H1 (cell line): ENCODE measurements around the gene MYBPC2. TPM values are rescaled to one million over a fixed set of nuclear protein-coding genes. Genes with fewer than 3 reads are reported as not detected.

Experiments used
- CTCF ChIA-PET: fragments of 300-600 bp; sonication (Branson Sonifier 250); formaldehyde crosslinking; loops from one replicate; lab custom pipeline; 2021; ENCODE audit not compliant: partially characterized antibody; lab: Charles Lee
- POLR2A ChIA-PET: fragments of 300-600 bp; sonication (Branson Sonifier 250); formaldehyde crosslinking; loops from one replicate; lab custom pipeline; 2021; ENCODE audit warnings: inconsistent platforms; ENCODE audit not compliant: partially characterized antibody; lab: Charles Lee
- DNase-seq, 2 experiments: peaks; one replicate each; pipeline versions ENCODE4 v3.0.0 to v3.0.0-alpha.2; 2010 to 2022; ENCODE audit warnings: low spot score in 2 of 2, low read depth in 1 of 2, mixed read lengths in 1 of 2
- FAIRE-seq: peaks from 2 replicates; lab custom pipeline; 2011; peaks lifted over from hg19 to GRCh38; lab: Jason Lieb, UNC
- H2AFZ ChIP-seq: 2 replicates; pipeline ENCODE4 v1.8.1; 2012; ENCODE audit warnings: low read length, inconsistent platforms
- H2AK5ac ChIP-seq: 2 replicates; pipeline ENCODE4 v1.6.1; 2013; ENCODE audit warnings: low read depth, low read length
- H2BK120ac ChIP-seq: replicated peaks from 2 replicates; pipeline ENCODE3; 2013; ENCODE audit warnings: low read depth, low read length, inconsistent platforms
- H2BK12ac ChIP-seq: 2 replicates; pipeline ENCODE4 v1.6.1; 2013; ENCODE audit warnings: low read depth, low read length
- H2BK15ac ChIP-seq: 2 replicates; pipeline ENCODE4 v1.6.1; 2013; ENCODE audit warnings: low read length
- H2BK20ac ChIP-seq: 2 replicates; pipeline ENCODE4 v1.6.1; 2013; ENCODE audit warnings: low read length
- H2BK5ac ChIP-seq: 2 replicates; pipeline ENCODE4 v1.6.1; 2013; ENCODE audit warnings: low read depth, low read length
- H3K14ac ChIP-seq: 2 replicates; pipeline ENCODE4 v1.6.1; 2013; ENCODE audit warnings: inconsistent platforms; ENCODE audit not compliant: insufficient read length
- H3K18ac ChIP-seq: 2 replicates; pipeline ENCODE4 v1.6.1; 2013; ENCODE audit warnings: low read length; ENCODE audit errors: extremely low read depth
- H3K23ac ChIP-seq: 2 replicates; pipeline ENCODE4 v1.6.1; 2013; ENCODE audit warnings: inconsistent platforms; ENCODE audit not compliant: insufficient read length
- H3K23me2 ChIP-seq: 2 replicates; pipeline ENCODE4 v1.6.1; 2013; ENCODE audit warnings: low read depth, low read length
- H3K27ac ChIP-seq: 2 replicates; pipeline ENCODE4 v1.6.1; 2011; ENCODE audit warnings: low read depth, low read length, inconsistent platforms
- H3K27me3 ChIP-seq, 4 experiments: replicated peaks in 1 of 4; 1 replicate in 1 of 4; 2 replicates in 3 of 4; pipeline versions ENCODE4 v1.6.1 to v1.8.1; 2011 to 2013; ENCODE audit warnings: low read length in 3 of 4, mild to moderate bottlenecking in 3 of 4, inconsistent platforms in 2 of 4, mixed read lengths in 2 of 4, moderate library complexity in 1 of 4; ENCODE audit not compliant: control insufficient read depth in 3 of 4, insufficient read depth in 3 of 4; ENCODE audit errors: extremely low read depth in 1 of 4
- H3K36me3 ChIP-seq, 4 experiments: 2 replicates each; pipeline versions ENCODE4 v1.6.1 to v1.8.1; 2011 to 2013; ENCODE audit warnings: mild to moderate bottlenecking in 4 of 4, low read length in 3 of 4, moderate library complexity in 2 of 4, control low read depth in 1 of 4, inconsistent platforms in 1 of 4; ENCODE audit not compliant: insufficient read depth in 4 of 4, control insufficient read depth in 2 of 4
- H3K4ac ChIP-seq: replicated peaks from 2 replicates; pipeline ENCODE3; 2013; ENCODE audit warnings: low read length, low read depth, mixed read lengths, inconsistent platforms; ENCODE audit not compliant: insufficient read length
- H3K4me1 ChIP-seq, 4 experiments: replicated peaks in 1 of 4; 1 replicate in 1 of 4; 2 replicates in 3 of 4; pipeline versions ENCODE4 v1.6.1 to v1.8.1; 2011 to 2013; ENCODE audit warnings: low read length in 3 of 4, inconsistent platforms in 2 of 4, mixed read lengths in 1 of 4; ENCODE audit not compliant: insufficient read depth in 4 of 4, control insufficient read depth in 3 of 4
- H3K4me2 ChIP-seq, 2 experiments: 2 replicates each; pipeline versions ENCODE4 v1.6.1 to v1.8.1; 2011 to 2013; ENCODE audit warnings: low read depth in 2 of 2, low read length in 2 of 2, control low read depth in 1 of 2, inconsistent platforms in 1 of 2, mild to moderate bottlenecking in 1 of 2; ENCODE audit not compliant: insufficient read depth in 1 of 2
- H3K4me3 ChIP-seq, 4 experiments: fragments of 200-600, 300-600 bp in 1 of 4; sonication (generic), shearing (Covaris generic), sonication (Bioruptor Twin) in 1 of 4; 2 replicates each; pipeline versions ENCODE4 v1.5.1 to v1.8.1; 2011 to 2016; ENCODE audit warnings: low read length in 4 of 4, low read depth in 3 of 4, control low read depth in 2 of 4, inconsistent platforms in 2 of 4, mild to moderate bottlenecking in 2 of 4, mixed read lengths in 1 of 4, moderate library complexity in 1 of 4; ENCODE audit not compliant: insufficient read depth in 2 of 4; ENCODE audit errors: extremely low read depth in 1 of 4
- H3K56ac ChIP-seq: replicated peaks from 2 replicates; pipeline ENCODE3; 2013; ENCODE audit warnings: low read depth, mild to moderate bottlenecking, mixed read lengths, low read length, inconsistent platforms; ENCODE audit not compliant: insufficient read length
- H3K79me1 ChIP-seq: 2 replicates; pipeline ENCODE4 v1.6.1; 2013; ENCODE audit warnings: low read depth, low read length, control low read depth
- H3K79me2 ChIP-seq, 2 experiments: 2 replicates each; pipeline versions ENCODE4 v1.6.1 to v1.8.1; 2012 to 2013; ENCODE audit warnings: low read length in 2 of 2, mild to moderate bottlenecking in 2 of 2, inconsistent platforms in 1 of 2; ENCODE audit not compliant: insufficient read depth in 2 of 2, control insufficient read depth in 1 of 2
- H3K9ac ChIP-seq, 4 experiments: replicated peaks in 1 of 4; 1 replicate in 1 of 4; 2 replicates in 3 of 4; pipeline versions ENCODE4 v1.6.1 to v1.8.1; 2011 to 2013; ENCODE audit warnings: low read depth in 3 of 4, low read length in 3 of 4, control low read depth in 2 of 4, mild to moderate bottlenecking in 2 of 4, moderate library complexity in 2 of 4, inconsistent platforms in 1 of 4; ENCODE audit errors: extremely low read depth in 1 of 4
- H3K9me3 ChIP-seq, 2 experiments: 2 replicates each; pipeline versions ENCODE4 v1.6.1 to v1.8.1; 2012 to 2013; ENCODE audit warnings: mild to moderate bottlenecking in 2 of 2, moderate library complexity in 2 of 2, control low read depth in 1 of 2, inconsistent platforms in 1 of 2, low read depth in 1 of 2, low read length in 1 of 2, mixed read lengths in 1 of 2; ENCODE audit not compliant: insufficient read depth in 2 of 2
- H4K20me1 ChIP-seq, 2 experiments: replicated peaks in 1 of 2; 2 replicates each; pipeline versions ENCODE3 to v1.8.1; 2011 to 2013; ENCODE audit warnings: inconsistent platforms in 2 of 2, low read length in 2 of 2, mild to moderate bottlenecking in 1 of 2; ENCODE audit not compliant: insufficient read depth in 2 of 2, control insufficient read depth in 1 of 2
- H4K5ac ChIP-seq: 2 replicates; pipeline ENCODE4 v1.6.1; 2013; ENCODE audit warnings: low read length, low read depth, mixed read lengths, inconsistent platforms; ENCODE audit not compliant: insufficient read length
- H4K8ac ChIP-seq: 2 replicates; pipeline ENCODE4 v1.8.0; 2013; ENCODE audit warnings: mild to moderate bottlenecking, moderate library complexity, low read length, inconsistent platforms; ENCODE audit not compliant: insufficient read depth; ENCODE audit errors: extremely low read depth
- H4K91ac ChIP-seq: replicated peaks from 2 replicates; pipeline ENCODE3; 2013; ENCODE audit warnings: low read length, mixed read lengths, inconsistent platforms; ENCODE audit not compliant: insufficient read length
- CHD1 ChIP-seq: IDR thresholded peaks from 2 replicates; pipeline ENCODE4 v1.6.1; 2012; ENCODE audit warnings: low read depth, low read length, improper control_type of control experiment
- CHD2 ChIP-seq: IDR thresholded peaks from 2 replicates; pipeline ENCODE4 v1.6.1; 2012; ENCODE audit warnings: low read length, improper control_type of control experiment
- JUND ChIP-seq: IDR thresholded peaks from 2 replicates; pipeline ENCODE4 v1.6.1; 2011; ENCODE audit warnings: mild to moderate bottlenecking, improper control_type of control experiment, low read length
- KDM1A ChIP-seq: fragments of 200-600, 300-600 bp; sonication (generic); IDR thresholded peaks from 2 replicates; pipeline ENCODE4 v1.7.1; 2016; ENCODE audit warnings: mild to moderate bottlenecking, low read length, borderline replicate concordance
- MAFK ChIP-seq: IDR thresholded peaks from 2 replicates; pipeline ENCODE4 v1.6.1; 2012; ENCODE audit warnings: low read depth, mild to moderate bottlenecking, improper control_type of control experiment, low read length
- NANOG ChIP-seq: IDR thresholded peaks from 2 replicates; pipeline ENCODE4 v1.6.1; 2011; ENCODE audit warnings: low read length, low read depth, mild to moderate bottlenecking, inconsistent platforms; ENCODE audit not compliant: insufficient read depth, poor library complexity, severe bottlenecking
- NRF1 ChIP-seq: IDR thresholded peaks from 2 replicates; pipeline ENCODE4 v1.6.1; 2011; ENCODE audit warnings: mild to moderate bottlenecking, low read depth, low read length, improper control_type of control experiment
- POU5F1 ChIP-seq: IDR thresholded peaks from 2 replicates; pipeline ENCODE4 v1.6.1; 2011; ENCODE audit warnings: low read depth, mild to moderate bottlenecking, low read length, moderate library complexity
- TEAD4 ChIP-seq: IDR thresholded peaks from 2 replicates; pipeline ENCODE4 v1.6.1; 2012; ENCODE audit warnings: low read depth, low read length, inconsistent platforms, mixed read lengths
- YY1 ChIP-seq: IDR thresholded peaks from 2 replicates; pipeline ENCODE4 v1.6.1; 2011; ENCODE audit warnings: low read depth, mild to moderate bottlenecking, low read length
- WGBS, 2 experiments: shearing (Covaris generic) in 1 of 2; methylation state at CpG; one replicate each; pipeline versions ENCODE4 v1.1.6 to v1.1.7; 2013 to 2015; ENCODE audit warnings: low lambda C conversion rate in 2 of 2, mixed read lengths in 2 of 2, inconsistent platforms in 1 of 2, low coverage in 1 of 2, missing lambda C conversion rate in 1 of 2; ENCODE audit not compliant: insufficient replicate concordance in 2 of 2, insufficient coverage in 1 of 2, insufficient read length in 1 of 2; ENCODE audit errors: extremely low coverage in 1 of 2, missing lambda C conversion rate in 1 of 2; 5-methylcytosine and 5-hydroxymethylcytosine counted together
- polyA plus RNA-seq, 7 experiments: library from polyadenylated mRNA; depleted of rRNA in 3 of 7; stranded (reverse) in 5 of 7; unstranded in 2 of 7; fragments of >200 nt in 5 of 7; fragments of 200-250 nt in 2 of 7; gene quantifications; 1 replicate in 5 of 7; 2 replicates in 1 of 7; 4 replicates in 1 of 7; pipeline versions ENCODE4 v1.2.1 to v1.2.3, GENCODE V29; 2011 to 2013; ENCODE audit warnings: missing spikeins in 2 of 7, mixed read lengths in 2 of 7
- total RNA-seq: library from RNA; stranded (reverse); fragmentation: NEBNext Ultra II Directional; extraction: Animal tissue kit (Norgen Biotek cat#: 25700); gene quantifications from 2 replicates; pipeline ENCODE4 v1.2.1, GENCODE V29; 2021
- TF ChIP-seq, protein P1 (sequence below): IDR thresholded peaks from 2 replicates; pipeline ENCODE4 v1.6.1; 2012; ENCODE audit warnings: low read length, inconsistent platforms

Gene MYBPC2
- total and polyA plus RNA-seq, 2 of the 8 experiments (the other 6 are each of a cell fraction or from before 2014, with no cell fraction given) = 1.8 to 3.1 TPM

DNA sequence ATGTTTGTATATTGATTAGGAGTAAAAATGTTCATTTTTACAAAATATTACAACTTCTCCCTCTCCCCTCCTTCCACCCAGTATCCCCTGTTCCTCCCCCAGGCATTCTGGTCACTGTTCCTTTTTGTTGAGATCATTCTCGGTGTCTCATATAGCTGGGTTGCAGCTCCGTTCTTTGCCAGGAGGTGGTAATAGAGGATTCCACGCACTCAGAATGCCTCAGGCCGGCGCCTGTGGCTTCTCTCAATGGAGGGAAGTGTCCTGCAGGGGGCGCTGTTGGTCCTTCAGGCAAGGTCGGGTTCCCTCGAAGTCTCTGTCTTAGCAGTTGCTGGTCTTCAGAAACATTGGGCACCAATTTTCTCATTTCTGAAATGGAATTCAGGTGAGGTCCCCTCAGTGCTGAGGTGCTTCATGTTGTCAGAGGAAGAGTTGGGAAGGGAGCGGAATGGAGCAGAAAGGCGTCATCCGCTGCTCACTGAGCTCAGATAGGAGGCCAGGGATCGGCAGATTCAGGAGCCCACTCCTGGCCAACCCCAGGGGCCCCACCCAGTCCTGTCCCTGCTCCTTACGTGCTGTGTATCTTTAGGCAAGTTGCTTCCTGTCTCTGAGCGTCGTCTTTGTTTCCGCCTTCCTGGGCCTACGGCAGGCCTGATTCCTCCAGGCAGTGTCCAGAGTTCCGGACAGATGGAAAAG lies 54.3 kb downstream of the MYBPC2 start:
- no peak overlapping the region for H2BK15ac ChIP-seq
- H3K56ac ChIP-seq = no peak overlapping the region
- TF ChIP-seq NRF1 (no peak), TEAD4 (no peak), CHD2 (no peak), JUND (peak; percentile 75), KDM1A (peak; percentile 85; the same call in 1 of the 2 replicates), MAFK (no peak), POU5F1 (peak; percentile 58; the same call in 1 of the 2 replicates), NANOG (peak; percentile 12), CHD1 (no peak), YY1 (peak; percentile 36; the same call in 1 of the 2 replicates)
- TF ChIP-seq, protein P1, sequence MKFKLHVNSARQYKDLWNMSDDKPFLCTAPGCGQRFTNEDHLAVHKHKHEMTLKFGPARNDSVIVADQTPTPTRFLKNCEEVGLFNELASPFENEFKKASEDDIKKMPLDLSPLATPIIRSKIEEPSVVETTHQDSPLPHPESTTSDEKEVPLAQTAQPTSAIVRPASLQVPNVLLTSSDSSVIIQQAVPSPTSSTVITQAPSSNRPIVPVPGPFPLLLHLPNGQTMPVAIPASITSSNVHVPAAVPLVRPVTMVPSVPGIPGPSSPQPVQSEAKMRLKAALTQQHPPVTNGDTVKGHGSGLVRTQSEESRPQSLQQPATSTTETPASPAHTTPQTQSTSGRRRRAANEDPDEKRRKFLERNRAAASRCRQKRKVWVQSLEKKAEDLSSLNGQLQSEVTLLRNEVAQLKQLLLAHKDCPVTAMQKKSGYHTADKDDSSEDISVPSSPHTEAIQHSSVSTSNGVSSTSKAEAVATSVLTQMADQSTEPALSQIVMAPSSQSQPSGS = peak; percentile 85

More for the DNA sequence above, 54.3 kb downstream of the MYBPC2 start:
- POLR2A ChIA-PET = interaction anchor here (0.7 to 1.6 kb wide), 11 partner anchors 9 to 307 kb away, joined by 3 to 5 read pairs (median 3); no protein-coding TSS in a partner anchor
- no peak overlapping the region for H3K4me3 ChIP-seq
- no peak overlapping the region for H3K23ac ChIP-seq
- H3K4ac ChIP-seq = no peak overlapping the region
- H2BK12ac ChIP-seq = no peak overlapping the region
- no peak overlapping the region for H4K91ac ChIP-seq
- no peak overlapping the region for H3K9ac ChIP-seq
- no peak overlapping the region for H2BK5ac ChIP-seq
- H4K20me1 ChIP-seq = peaks cover 0 to 1% of the 10 kb centered on the region in 2 experiments
- no peak overlapping the region for H2BK120ac ChIP-seq
- H2AK5ac ChIP-seq = no peak overlapping the region
- H3K27ac ChIP-seq = no peak overlapping the region
- no peak overlapping the region for H4K5ac ChIP-seq
- no peak overlapping the region for H2AFZ ChIP-seq
- FAIRE-seq = peak; percentile 84
- peaks cover 5 to 50% (median 34%) of the 10 kb centered on the region in 4 experiments for H3K27me3 ChIP-seq
- H3K4me2 ChIP-seq = no peak overlapping the region
- CTCF ChIA-PET = interaction anchor here (0.6 to 4.6 kb wide), 32 partner anchors 8 to 435 kb away, joined by 3 to 26 read pairs (median 5); no protein-coding TSS in a partner anchor
- H3K4me1 ChIP-seq = peaks cover 0 to 15% (median 6%) of the 10 kb centered on the region in 4 experiments; a peak in 4 of 7 replicates
- H3K79me2 ChIP-seq = no peaks in the 10 kb centered on the region
- H4K8ac ChIP-seq = no peak overlapping the region
- peaks cover 20 to 23% of the 10 kb centered on the region in 2 experiments for H3K9me3 ChIP-seq
- peaks cover 3% of the 10 kb centered on the region; the same call in 1 of the 2 replicates for H3K23me2 ChIP-seq
- no peak overlapping the region for H3K18ac ChIP-seq
- peaks cover 0 to 16% (median 2%) of the 10 kb centered on the region in 4 experiments; a peak in 4 of 8 replicates for H3K36me3 ChIP-seq
- H3K79me1 ChIP-seq = no peaks in the 10 kb centered on the region
- 75% methylated on average over 18 of the region's 18 CpGs; no CpG with 5 or more reads in 1 of the 2 experiments for WGBS, 2 experiments
- DNase-seq = peak; percentile 88 to 97
- H3K14ac ChIP-seq = no peak overlapping the region
- H2BK20ac ChIP-seq = no peak overlapping the region
